ENCODE measurements around the gene EVA1A.
"Not testable (repeated sequence)": the region's sequence is repeated elsewhere in the genome, so short reads cannot be mapped to it uniquely, and the experiment has no call there.

DNA sequence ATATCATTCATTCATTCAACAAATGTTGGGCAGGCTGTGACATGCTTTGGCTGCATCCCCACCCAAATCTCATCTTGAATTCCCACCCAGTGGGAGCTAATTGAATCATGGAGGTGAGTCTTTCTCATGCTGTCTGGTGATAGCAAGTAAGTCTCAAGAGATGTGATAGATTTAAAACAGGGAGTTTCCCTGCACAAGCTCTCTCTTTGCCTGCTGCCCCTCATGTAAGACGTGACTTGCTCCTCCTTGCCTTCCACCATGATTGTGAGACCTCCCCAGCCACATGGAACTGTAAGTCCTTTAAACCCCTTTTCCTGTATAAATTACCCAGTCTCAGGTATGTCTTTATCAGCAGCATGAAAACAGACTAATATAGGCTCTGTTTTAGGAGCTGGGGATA, 83.0 kb downstream of the EVA1A start:
- TF ChIP-seq, protein P1, sequence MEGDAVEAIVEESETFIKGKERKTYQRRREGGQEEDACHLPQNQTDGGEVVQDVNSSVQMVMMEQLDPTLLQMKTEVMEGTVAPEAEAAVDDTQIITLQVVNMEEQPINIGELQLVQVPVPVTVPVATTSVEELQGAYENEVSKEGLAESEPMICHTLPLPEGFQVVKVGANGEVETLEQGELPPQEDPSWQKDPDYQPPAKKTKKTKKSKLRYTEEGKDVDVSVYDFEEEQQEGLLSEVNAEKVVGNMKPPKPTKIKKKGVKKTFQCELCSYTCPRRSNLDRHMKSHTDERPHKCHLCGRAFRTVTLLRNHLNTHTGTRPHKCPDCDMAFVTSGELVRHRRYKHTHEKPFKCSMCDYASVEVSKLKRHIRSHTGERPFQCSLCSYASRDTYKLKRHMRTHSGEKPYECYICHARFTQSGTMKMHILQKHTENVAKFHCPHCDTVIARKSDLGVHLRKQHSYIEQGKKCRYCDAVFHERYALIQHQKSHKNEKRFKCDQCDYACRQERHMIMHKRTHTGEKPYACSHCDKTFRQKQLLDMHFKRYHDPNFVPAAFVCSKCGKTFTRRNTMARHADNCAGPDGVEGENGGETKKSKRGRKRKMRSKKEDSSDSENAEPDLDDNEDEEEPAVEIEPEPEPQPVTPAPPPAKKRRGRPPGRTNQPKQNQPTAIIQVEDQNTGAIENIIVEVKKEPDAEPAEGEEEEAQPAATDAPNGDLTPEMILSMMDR (IDR thresholded peaks at IDR 0.05; ENCODE audit: low read depth, low read length, poor library complexity, severe bottlenecking): not testable (repeated sequence)
- not testable (repeated sequence) for TF ChIP-seq EZH2phosphoT487 (IDR thresholded peaks at IDR 0.05; ENCODE audit: borderline replicate concordance, low read length)

Data from DOHH2 (cell line).